GM20431 (cell line): Measurements from ENCODE around the gene CDH3.

ENCODE experiments used
- in situ Hi-C: fragments of 300-500 bp; cut with MseI, MboI; formaldehyde crosslinking; loops from one replicate; pipeline ENCODE4 v1.15.0; 2020; ENCODE audit warnings: low sequenced_read_pairs; ENCODE audit not compliant: unreplicated experiment

CDH3 gene

DNA sequence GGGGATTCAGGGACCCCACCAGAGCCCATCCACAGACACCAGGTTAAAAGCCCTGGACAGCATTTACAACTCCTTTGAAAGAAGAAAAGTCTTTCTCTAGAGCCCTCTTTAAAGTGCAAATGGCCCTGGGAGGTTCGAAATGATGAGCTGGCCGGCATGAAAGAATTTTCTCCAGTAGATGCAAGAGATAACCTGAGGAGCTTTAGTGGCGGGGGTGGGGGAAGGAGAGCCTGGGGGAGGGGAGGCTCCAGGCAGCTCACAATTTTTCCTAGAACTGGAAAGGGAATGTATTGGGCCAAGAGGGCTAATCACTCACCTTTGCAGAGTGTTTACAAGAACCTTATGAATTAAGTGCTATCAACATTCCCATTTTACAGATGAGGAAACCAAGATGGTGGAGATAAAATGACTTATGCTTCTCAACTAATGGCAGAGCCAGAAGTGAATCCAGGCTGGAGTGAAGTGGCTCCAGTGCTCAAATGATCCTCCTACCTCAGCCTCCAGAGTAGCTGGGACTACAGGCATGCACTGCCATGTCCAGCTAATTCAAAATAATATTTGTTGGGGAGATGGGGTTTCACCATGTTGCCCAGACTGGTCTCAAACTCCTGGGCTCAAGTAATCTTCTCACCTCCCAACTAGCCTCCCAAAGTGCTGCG is 87.8 kb downstream of the CDH3 start:
- in situ Hi-C loops, result no loop called here

DNA sequence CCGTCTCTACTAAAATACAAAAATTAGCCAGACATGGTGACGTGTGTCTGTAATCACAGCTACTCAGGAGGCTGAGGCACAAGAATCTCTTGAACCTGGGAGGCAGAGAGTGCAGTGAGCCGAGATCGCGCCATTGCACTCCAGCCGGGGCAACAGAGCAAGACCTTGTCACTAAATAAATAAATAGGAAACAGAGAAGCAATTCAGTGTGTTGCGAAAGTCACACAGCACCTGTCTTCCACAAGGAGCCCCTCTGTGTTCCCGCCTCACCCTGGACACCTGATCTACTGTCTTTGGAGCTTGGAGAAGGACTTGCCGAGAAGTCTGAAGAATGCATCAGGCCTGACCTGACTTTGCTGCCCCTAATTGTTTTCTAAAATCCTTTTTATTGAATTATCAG is 88.5 kb downstream of the CDH3 start:
- in situ Hi-C loops, result no loop called here

DNA sequence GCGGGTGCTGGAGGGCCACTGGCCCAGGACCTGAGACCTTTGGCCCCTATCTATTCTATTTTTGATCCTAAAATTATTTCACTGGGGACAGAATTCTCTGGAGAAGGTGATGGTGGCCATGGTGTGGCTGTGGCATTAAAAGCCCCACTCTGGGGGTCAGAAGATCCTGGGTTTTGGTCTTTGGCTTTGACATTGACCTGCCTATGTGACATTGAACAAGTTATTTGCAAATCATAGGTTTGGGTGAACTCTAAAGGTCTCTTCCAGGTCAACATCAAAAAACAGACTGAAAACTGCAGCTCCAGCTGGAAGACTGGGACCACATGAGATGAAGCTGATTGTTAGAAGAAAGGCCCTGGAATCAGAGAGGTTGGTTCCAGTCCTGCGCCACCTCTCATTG is 89.7 kb downstream of the CDH3 start:
- in situ Hi-C loops, result no loop called here

DNA sequence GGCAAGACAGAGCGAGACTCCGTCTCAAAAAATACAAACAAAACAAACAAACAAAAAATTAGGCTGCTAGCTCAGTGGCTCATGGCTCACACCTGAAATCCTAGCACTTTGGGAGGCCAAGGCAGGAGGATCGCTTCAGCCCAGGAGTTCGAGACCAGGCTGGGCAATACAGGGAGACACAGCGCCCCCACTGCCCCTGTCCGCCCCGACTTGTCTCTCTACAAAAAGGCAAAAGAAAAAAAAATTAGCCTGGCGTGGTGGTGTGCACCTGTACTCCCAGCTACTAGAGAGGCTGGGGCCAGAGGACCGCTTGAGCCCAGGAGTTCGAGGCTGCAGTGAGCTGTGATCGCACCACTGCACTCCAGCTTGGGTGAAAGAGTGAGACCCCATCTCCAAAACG is 91.5 kb downstream of the CDH3 start:
- in situ Hi-C loops, result no loop called here

GRCh38 chr16:68737046-68737729 is 92.1 kb downstream of the CDH3 start, which contains the start of gene CDH1:
Gene CDH1 (plus strand): TSS chr16:68737292. CDS start chr16:68737416, 124 bp downstream.
- in situ Hi-C loops, result no loop called here

GRCh38 chr16:68737730-68738629 is 92.9 kb downstream of the CDH3 start:
- in situ Hi-C loops, result no loop called here

- in situ Hi-C loops, result no loop called here
Measured at GRCh38 chr16:68739964-68740627, 95.0 kb downstream of the CDH3 start.

DNA sequence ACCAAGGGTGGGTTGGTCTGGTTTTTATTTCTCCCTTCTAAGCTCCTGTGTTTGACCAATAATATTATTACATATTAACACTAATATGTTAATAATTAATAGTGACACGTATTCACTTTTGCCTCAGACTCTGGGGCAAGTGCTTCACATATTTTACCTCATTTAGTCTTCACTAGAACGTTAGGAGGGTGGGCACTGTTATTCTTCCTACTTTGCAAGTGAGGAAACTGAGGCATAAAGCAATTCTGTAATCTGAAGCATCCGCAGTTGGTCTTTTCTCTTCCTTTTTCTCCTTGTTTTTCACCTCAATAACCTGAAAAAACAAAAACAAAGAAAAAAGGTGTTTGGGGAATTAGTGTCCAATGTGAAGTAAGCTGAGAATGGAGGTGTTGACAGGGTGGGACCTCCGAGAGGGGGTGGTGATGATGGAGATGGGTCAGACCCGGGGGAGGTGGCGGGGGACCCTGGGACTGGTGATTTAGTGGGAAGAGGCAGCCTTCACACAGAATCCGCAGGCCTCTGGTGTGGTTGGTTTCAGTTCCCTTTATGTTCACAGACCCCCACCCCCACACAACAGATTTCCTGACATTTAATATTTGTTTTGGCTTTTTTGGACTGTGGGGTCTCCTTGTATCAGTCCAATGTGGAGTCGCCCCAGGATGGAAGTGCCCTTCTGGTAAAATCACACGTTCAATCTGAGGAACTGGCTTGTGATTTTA is 95.7 kb downstream of the CDH3 start:
- in situ Hi-C loops, result no loop called here

- in situ Hi-C loops, result no loop called here
Measured at GRCh38 chr16:68743664-68744063, 98.6 kb downstream of the CDH3 start.

- in situ Hi-C loops, result no loop called here
Measured at GRCh38 chr16:68744744-68745280, 99.7 kb downstream of the CDH3 start.

GRCh38 chr16:68746951-68747350 is 101.8 kb downstream of the CDH3 start:
- in situ Hi-C loops, result no loop called here

GRCh38 chr16:68749432-68749831 is 104.3 kb downstream of the CDH3 start:
- in situ Hi-C loops, result no loop called here
